CD4-positive, alpha-beta T cell treated with Interleukin-12 subunit alpha and Interleukin-12 subunit beta, for 1 hour (primary cell): ENCODE results near the gene CANX.

Experiments used
- DNase-seq: peaks from one replicate; pipeline ENCODE4 v3.0.0-alpha.2; 2020

The CANX gene

GRCh38 chr5:179779826-179780225, 81.1 kb downstream of the CANX start:
- no peak for DNase-seq

- DNase-seq = no peak
These were observed 81.6 kb downstream of the CANX start for GRCh38 chr5:179780362-179780761.
